Skeletal muscle tissue (tissue), 4 donors: ENCODE results near the gene SPON1. TPM values are rescaled to one million over a fixed set of nuclear protein-coding genes. Genes with fewer than 3 reads are reported as not detected.
A peak's percentile ranks its signal among the peaks of the same experiment; 100 is the strongest.
"Not testable (repeated sequence)": the region's sequence is repeated elsewhere in the genome, so short reads cannot be mapped to it uniquely, and the experiment has no call there.

Source experiments
- H3K27ac ChIP-seq: one replicate; pipeline ENCODE4 v1.7.0; 2013; ENCODE audit warnings: mild to moderate bottlenecking, low read depth, low read length, inconsistent platforms
- H3K27me3 ChIP-seq, 3 donors: one replicate each; pipeline ENCODE4 v1.7.0; 2013; ENCODE audit warnings: low read length in 3 of 3; ENCODE audit not compliant: control insufficient read depth in 3 of 3, insufficient read depth in 3 of 3
- H3K36me3 ChIP-seq, 3 donors: one replicate each; pipeline ENCODE4 v1.7.0; 2013; ENCODE audit warnings: low read length in 3 of 3; ENCODE audit not compliant: control insufficient read depth in 3 of 3, insufficient read depth in 3 of 3
- H3K4me1 ChIP-seq, 3 donors: one replicate each; pipeline ENCODE4 v1.7.0; 2013; ENCODE audit warnings: low read length in 3 of 3, mild to moderate bottlenecking in 3 of 3; ENCODE audit not compliant: control insufficient read depth in 3 of 3, insufficient read depth in 3 of 3
- H3K4me3 ChIP-seq, 3 donors: one replicate each; pipeline ENCODE4 v1.7.0; 2013; ENCODE audit warnings: low read length in 3 of 3
- H3K9ac ChIP-seq, 3 donors: one replicate each; pipeline ENCODE4 v1.7.0; 2013; ENCODE audit warnings: low read length in 3 of 3, mild to moderate bottlenecking in 3 of 3, moderate library complexity in 2 of 3, low read depth in 1 of 3
- H3K9me3 ChIP-seq, 3 donors: one replicate each; pipeline ENCODE4 v1.7.0; 2013; ENCODE audit warnings: low read length in 3 of 3; ENCODE audit not compliant: control insufficient read depth in 3 of 3
- total RNA-seq: library from RNA; depleted of rRNA; stranded (reverse); fragments of >200 nt; gene quantifications from one replicate; pipeline ENCODE4 v1.2.3, GENCODE V29; 2014
- donor health status: Osteomylitis.

SPON1 gene
- total RNA-seq, 1 donor from 2014 or later, result 20.4 TPM

DNA sequence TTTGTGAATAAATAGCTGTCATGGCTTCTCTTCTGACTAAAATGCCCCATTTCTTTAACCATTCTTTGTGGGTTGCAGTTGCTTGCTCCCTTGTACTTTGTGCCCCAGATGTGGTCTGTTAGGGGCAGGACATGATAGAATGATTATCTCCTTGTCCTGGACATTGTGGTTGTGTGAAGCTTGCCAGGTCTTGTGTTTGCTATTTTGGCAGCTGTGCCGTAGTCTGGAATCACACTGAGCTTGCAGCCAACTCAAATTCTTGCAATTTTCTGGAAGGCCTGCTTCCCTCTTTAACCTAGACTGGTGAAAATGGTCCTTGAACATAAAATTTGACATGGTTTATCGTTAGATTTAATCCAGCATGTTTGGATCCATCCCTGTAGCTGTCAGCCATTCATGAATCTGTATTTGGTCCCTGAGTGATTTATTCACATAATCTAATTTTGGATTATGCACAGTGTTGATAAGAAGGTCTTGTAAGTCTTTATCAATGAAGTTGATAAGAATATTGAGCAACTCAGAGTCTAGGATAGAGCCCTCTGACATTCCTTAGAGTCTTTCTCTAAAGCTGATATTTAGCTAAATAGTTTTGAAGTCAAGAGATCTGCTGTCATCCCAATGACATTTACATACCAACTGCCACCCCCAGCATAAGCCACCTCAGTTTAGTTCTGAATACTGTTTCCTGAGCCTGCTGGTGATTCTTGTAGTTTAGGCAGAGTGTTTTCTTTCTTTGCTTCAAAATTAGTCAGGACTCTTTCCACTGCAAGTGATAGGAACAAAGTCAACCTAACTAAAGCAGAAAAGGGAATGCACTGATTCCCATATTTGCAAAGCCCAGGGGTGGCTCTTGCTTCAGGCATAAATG, 9.8 kb downstream of the SPON1 start:
- H3K36me3 ChIP-seq, result no peaks in the 10 kb centered on the region
- peaks cover 0 to 2% (median 0%) of the 10 kb centered on the region in 3 donors for H3K4me1 ChIP-seq
- no peak overlapping the region for H3K9ac ChIP-seq
- H3K27me3 ChIP-seq, result peaks cover 0 to 4% (median 3%) of the 10 kb centered on the region in 3 donors
- no peak overlapping the region for H3K4me3 ChIP-seq
- H3K27ac ChIP-seq, result peak overlapping the region; percentile 15
- no peaks in the 10 kb centered on the region for H3K9me3 ChIP-seq

DNA sequence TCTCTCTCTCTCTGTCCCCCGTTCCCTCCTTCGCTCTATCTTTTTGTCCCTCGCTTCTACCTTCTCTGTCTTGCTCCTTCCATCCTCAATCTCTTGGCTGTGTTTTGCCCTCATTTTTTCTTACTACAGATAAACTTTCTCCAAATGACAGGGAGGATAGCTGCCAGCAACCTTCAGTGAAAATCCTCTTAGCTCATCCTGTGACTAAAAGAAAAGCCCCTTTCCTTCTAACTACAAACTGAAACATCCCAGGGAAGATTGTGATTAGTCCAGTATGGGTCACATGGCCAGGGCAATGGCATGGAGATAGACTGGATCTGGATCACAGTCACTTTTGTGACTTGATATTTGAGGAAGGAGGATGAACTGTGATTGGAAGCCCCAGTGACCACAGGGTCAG, 10.4 kb downstream of the SPON1 start:
- H3K27ac ChIP-seq, result no peak overlapping the region

DNA sequence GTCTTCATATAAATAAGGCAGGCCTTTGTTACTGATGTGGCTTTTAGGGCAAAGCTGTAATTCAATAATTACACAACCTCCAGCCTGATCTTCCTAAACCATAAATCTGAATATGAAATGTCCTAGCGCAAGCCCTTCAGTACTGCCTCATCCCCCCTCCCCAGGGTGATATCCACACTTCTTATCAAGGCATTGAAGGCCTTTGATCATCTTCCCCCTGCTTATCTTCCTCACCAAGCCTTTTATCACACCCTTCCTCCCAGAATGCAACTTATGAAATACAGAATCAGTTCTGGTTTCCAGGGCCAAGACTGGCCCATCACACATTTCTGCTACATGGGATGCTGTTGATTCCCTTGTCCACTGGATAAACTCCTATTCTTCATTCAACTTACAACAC, 12.1 kb downstream of the SPON1 start:
- Histone ChIP-seq H3K4me3 (no peak overlapping the region), H3K27me3 (peaks cover 0 to 4% (median 0%) of the 10 kb centered on the region in 3 donors), H3K4me1 (peaks cover 0 to 2% (median 0%) of the 10 kb centered on the region in 3 donors), H3K9ac (no peak overlapping the region), H3K36me3 (no peaks in the 10 kb centered on the region), H3K27ac (no peak overlapping the region), H3K9me3 (no peaks in the 10 kb centered on the region)

More for the DNA sequence above, 10.4 kb downstream of the SPON1 start:
- Histone ChIP-seq H3K9me3 (no peaks in the 10 kb centered on the region), H3K4me1 (peaks cover 0 to 2% (median 0%) of the 10 kb centered on the region in 3 donors), H3K36me3 (no peaks in the 10 kb centered on the region), H3K9ac (no peak overlapping the region), H3K4me3 (no peak overlapping the region), H3K27me3 (peaks cover 0 to 4% (median 3%) of the 10 kb centered on the region in 3 donors)

DNA sequence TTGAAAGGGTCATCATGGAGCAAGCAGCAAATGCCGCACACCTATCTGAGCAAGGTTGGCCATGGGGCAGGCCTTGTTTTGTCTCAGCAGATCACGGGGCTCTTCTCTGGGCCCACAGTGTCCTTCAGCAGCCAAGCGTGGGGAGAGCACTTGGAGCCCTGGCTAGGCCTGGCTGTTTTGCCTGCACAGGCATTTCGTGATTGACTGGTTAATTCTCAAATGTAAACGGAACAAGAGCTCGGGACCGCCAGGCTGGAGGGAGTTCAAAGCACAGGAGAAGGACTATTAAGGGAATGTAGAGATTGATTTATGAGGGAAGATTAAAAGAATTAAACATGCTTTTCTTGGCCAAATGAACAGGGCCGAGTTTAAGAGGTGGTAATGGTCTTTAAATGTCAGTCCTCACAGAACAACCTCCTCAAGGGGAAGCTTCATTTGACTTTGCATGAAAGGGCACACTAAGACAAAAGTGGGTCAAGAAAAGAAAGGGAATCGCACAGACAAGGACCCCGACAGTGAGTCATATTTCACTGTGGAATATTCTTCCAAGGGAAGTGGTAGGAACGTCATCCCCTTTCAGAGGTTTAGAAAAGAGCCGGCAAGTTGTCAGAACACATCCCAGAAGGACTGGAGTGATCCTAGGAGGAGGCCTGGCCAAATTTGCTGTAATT, 20.7 kb downstream of the SPON1 start:
- H3K9ac ChIP-seq, result no peak overlapping the region
- no peak overlapping the region for H3K4me3 ChIP-seq
- no peaks in the 10 kb centered on the region for H3K27me3 ChIP-seq
- H3K36me3 ChIP-seq, result no peaks in the 10 kb centered on the region
- H3K4me1 ChIP-seq, result no peaks in the 10 kb centered on the region
- peak overlapping the region; percentile 23 for H3K27ac ChIP-seq
- no peaks in the 10 kb centered on the region for H3K9me3 ChIP-seq

DNA sequence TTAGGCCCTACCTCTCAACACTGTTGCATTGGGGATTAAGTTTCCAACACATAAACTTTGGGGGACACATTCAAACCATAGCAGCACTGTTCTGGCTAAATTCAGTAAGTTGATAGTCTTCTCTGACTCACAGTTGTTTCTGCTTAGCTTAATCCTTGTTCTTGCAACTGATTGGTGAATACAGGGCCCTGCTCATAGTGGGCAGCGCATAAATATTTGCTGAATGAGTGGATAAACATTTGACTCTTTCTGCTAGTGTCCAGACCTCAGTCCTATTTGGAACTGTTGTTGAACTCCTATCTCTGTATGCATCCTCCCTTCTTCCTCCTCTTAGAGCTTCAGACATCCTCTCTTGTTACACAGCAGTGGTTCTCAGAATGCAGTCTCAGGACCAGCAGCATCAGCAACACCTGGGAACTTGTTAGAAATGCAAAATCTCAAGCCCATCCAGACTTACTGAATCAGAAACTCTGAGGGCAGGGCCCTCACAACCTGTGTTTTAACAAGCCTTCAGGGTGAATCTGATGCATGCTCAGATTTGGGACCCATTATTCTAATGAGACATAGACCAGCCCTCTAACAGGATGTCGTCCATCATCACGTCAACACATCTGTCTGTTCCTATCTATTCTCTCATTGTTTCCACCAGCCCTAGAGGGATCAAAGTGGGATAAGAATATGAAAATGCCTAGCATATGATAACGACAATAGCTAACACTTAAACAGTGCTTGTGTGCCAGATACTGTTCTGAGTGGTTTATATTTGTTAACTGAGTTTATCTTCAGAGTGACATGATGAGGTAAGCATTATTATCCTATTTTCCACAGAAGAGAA, 22.3 kb downstream of the SPON1 start:
- H3K9me3 ChIP-seq, result no peaks in the 10 kb centered on the region
- no peaks in the 10 kb centered on the region for H3K4me1 ChIP-seq
- H3K27ac ChIP-seq, result no peak overlapping the region
- no peaks in the 10 kb centered on the region for H3K36me3 ChIP-seq
- H3K27me3 ChIP-seq, result no peaks in the 10 kb centered on the region
- no peak overlapping the region for H3K9ac ChIP-seq
- no peak overlapping the region for H3K4me3 ChIP-seq

DNA sequence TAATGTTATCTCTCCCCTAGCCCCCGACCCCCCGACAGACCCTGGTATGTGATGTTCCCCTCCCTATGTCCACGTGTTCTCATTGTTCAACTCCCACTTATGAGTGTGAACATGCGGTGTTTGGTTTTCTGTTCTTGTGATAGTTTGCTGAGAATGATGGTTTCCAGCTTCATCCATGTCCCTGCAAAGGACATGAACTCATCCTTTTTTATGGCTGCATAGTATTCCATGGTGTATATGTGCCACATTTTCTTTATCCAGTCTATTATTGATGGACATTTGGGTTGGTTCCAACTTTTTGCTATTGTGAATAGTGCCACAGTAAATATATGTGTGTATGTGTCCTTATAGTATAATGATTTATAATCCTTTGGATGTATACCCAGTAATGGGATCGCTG, 24.2 kb downstream of the SPON1 start:
- H3K9me3 ChIP-seq, H3K27ac ChIP-seq, H3K4me1 ChIP-seq, H3K9ac ChIP-seq, H3K36me3 ChIP-seq, H3K4me3 ChIP-seq, H3K27me3 ChIP-seq: not testable (repeated sequence)

DNA sequence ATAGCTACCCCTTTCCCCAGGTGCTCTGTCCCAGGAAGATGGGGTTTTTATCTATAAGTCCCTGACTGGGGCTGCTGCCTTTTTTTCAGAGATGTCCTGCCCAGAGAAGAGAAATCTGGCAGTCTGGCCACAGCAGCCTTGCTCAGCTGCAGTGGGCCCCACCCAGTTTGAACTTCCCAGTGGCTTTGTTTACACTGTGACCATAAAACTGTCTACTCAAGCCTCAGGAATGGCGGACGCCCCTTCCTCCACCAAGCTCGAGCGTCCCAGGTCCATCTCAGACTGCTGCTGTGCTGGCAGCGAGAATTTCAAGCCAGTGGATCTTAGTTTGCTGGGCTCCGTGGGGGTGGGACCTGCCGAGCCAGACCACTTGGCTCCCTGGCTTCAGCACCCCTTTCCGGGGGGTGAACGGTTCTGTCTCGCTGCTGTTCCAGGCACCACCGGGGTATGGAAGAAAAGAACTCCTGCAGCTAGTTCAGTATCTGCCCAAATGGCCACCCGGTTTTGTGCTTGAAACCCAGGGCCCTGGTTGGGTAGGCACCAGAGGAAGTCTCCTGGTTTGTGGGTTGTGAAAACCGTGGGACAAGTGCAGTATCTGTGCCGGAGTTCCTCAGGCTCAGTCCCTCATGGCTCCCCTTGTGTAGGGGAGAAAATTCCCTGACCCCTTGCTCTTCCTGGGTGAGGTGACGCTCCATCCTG, 29.8 kb downstream of the SPON1 start:
- not testable (repeated sequence) for H3K36me3 ChIP-seq, H3K4me1 ChIP-seq, H3K9me3 ChIP-seq, H3K9ac ChIP-seq, H3K27me3 ChIP-seq, H3K27ac ChIP-seq, H3K4me3 ChIP-seq

DNA sequence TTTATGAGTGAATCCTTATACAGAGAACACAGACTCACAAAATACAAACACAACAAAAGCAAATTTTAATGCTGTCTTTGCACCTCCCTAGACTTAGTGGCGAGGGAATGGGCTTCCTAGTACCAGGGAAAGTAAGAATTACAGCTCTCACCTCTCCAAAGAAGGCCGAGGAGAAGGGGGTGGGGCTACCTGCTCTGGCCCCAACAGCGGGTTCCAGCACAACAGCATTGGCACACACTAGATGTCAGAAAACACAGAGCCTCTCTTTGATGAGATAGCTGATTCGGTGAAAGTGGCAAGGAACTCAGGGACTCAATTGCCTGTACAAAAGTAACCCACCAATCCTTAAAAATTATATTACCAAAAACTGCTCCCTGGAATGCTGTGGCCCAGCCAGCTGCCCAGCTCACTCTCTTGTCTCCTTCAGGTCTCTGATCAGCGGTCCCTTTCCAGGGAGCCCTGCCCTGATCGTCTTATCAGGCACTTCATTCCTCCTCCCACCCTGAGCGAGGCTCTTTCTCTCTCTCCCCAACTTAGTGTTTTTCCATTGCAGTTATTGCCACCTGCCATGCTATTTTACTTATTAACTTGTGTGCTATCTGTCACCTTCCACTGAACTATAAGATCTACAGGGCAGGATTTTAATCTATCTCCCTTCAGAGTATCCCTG, 30.7 kb downstream of the SPON1 start:
- no peak overlapping the region for H3K4me3 ChIP-seq
- H3K27me3 ChIP-seq, result no peaks in the 10 kb centered on the region
- H3K4me1 ChIP-seq, result no peaks in the 10 kb centered on the region
- no peak overlapping the region for H3K9ac ChIP-seq
- H3K9me3 ChIP-seq, result no peaks in the 10 kb centered on the region
- H3K36me3 ChIP-seq, result no peaks in the 10 kb centered on the region
- H3K27ac ChIP-seq, result no peak overlapping the region

DNA sequence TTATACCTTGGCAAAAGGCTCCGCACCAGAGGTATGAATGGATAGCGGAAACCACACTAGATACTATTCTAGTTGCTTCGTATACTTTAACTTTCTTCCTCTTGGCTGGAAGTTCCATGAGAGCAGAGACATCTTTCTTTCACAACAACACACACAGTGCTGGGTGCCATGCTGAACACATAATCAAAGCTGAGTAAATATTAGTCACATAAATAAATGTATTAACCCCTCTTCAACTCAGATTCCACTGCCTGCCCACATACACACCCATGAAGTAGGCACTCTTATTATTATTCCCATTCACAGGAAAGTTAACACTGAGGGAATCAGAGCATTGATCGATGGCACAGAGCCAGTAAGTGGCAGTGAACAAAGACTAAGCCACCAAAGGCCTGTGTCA, 35.4 kb downstream of the SPON1 start:
- H3K27me3 ChIP-seq, result no peaks in the 10 kb centered on the region
- H3K9ac ChIP-seq, result no peak overlapping the region
- peaks cover 0 to 3% (median 0%) of the 10 kb centered on the region in 3 donors for H3K9me3 ChIP-seq
- H3K4me3 ChIP-seq, result no peak overlapping the region
- no peak overlapping the region for H3K27ac ChIP-seq
- no peaks in the 10 kb centered on the region for H3K4me1 ChIP-seq
- H3K36me3 ChIP-seq, result no peaks in the 10 kb centered on the region
